Caco-2 (cell line): ENCODE results near the gene PDGFC. TPM values are rescaled to one million over a fixed set of nuclear protein-coding genes. Genes with fewer than 3 reads are reported as not detected.

ENCODE experiments used
- BruUV-seq: library from RNA; stranded (reverse); fragments of 400-500 nt; replicated peaks from 2 replicates; lab custom pipeline; 2021; lab: Mats Ljungman, UMichigan
- CTCF ChIA-PET: fragments of 300-600 bp; sonication (Branson Sonifier 250); formaldehyde crosslinking; loops from one replicate; lab custom pipeline; 2022; ENCODE audit warnings: antibody characterized with exemption; lab: Charles Lee
- POLR2A ChIA-PET: fragments of 300-600 bp; sonication (Branson Sonifier 250); formaldehyde crosslinking; loops from one replicate; lab custom pipeline; 2022; ENCODE audit warnings: antibody characterized with exemption; lab: Charles Lee
- DNase-seq, 2 experiments: peaks; one replicate each; pipeline versions ENCODE4 v3.0.0 to v3.0.0-alpha.2; 2020 to 2022
- H3K27me3 ChIP-seq: replicated peaks from 2 replicates; pipeline ENCODE4 v1.6.0; 2011; ENCODE audit warnings: low read length; ENCODE audit not compliant: control insufficient read depth, insufficient read depth
- H3K36me3 ChIP-seq: 2 replicates; pipeline ENCODE4 v1.5.1; 2011; ENCODE audit warnings: low read length; ENCODE audit not compliant: control insufficient read depth, insufficient read depth
- H3K4me1 ChIP-seq: fragments of 250-450 bp; sonication (Bioruptor Pico); 2 replicates; pipeline ENCODE4 v1.5.1; 2020; ENCODE audit warnings: mild to moderate bottlenecking
- H3K4me3 ChIP-seq: 2 replicates; pipeline ENCODE4 v1.5.1; 2011; ENCODE audit warnings: low read depth, mild to moderate bottlenecking, control low read depth, low read length
- H3K9me3 ChIP-seq: fragments of 250-450 bp; sonication (Bioruptor Pico); 2 replicates; pipeline ENCODE4 v1.5.1; 2020; ENCODE audit warnings: mild to moderate bottlenecking, moderate library complexity
- H3K27ac Mint-ChIP-seq: one replicate; pipeline ENCODE4 v1.8.0; 2022; ENCODE audit warnings: mixed read lengths; ENCODE audit not compliant: unreplicated experiment
- H3K27me3 Mint-ChIP-seq: one replicate; pipeline ENCODE4 v1.8.0; 2022; ENCODE audit warnings: mixed read lengths; ENCODE audit not compliant: insufficient read depth, unreplicated experiment
- H3K36me3 Mint-ChIP-seq: one replicate; pipeline ENCODE4 v1.8.0; 2022; ENCODE audit warnings: mild to moderate bottlenecking, mixed read lengths; ENCODE audit not compliant: insufficient read depth, unreplicated experiment
- H3K4me1 Mint-ChIP-seq: one replicate; pipeline ENCODE4 v1.8.0; 2022; ENCODE audit warnings: low read depth, mixed read lengths; ENCODE audit not compliant: unreplicated experiment
- H3K4me3 Mint-ChIP-seq: one replicate; pipeline ENCODE4 v1.8.0; 2022; ENCODE audit warnings: mild to moderate bottlenecking, moderate library complexity, mixed read lengths; ENCODE audit not compliant: unreplicated experiment
- H3K9me3 Mint-ChIP-seq: one replicate; pipeline ENCODE4 v1.8.0; 2022; ENCODE audit warnings: mixed read lengths; ENCODE audit not compliant: unreplicated experiment
- intact Hi-C: fragments of 100-400 bp; cut with micrococcal nuclease; formaldehyde crosslinking; loops from one replicate; pipeline ENCODE4 v1.10.0; 2022; ENCODE audit not compliant: unreplicated experiment
- total RNA-seq: library from RNA; stranded (reverse); gene quantifications from 2 replicates; pipeline ENCODE4 v1.2.3, GENCODE V29; 2022
- TF ChIP-seq, protein P1 (sequence below), 2 experiments: fragments of 200-600 bp in 1 of 2; IDR thresholded peaks; 1 replicate in 1 of 2; 2 replicates in 1 of 2; pipeline versions ENCODE4 v1.5.1 to v1.8.0; 2011 to 2022; ENCODE audit warnings: antibody characterized with exemption in 1 of 2, control low read depth in 1 of 2, inconsistent platforms in 1 of 2, low read depth in 1 of 2, low read length in 1 of 2, mild to moderate bottlenecking in 1 of 2, moderate library complexity in 1 of 2; ENCODE audit not compliant: insufficient read depth in 1 of 2, severe bottlenecking in 1 of 2, unreplicated experiment in 1 of 2

Gene PDGFC
- total RNA-seq, 1 experiment from 2014 or later = 9.5 TPM

DNA sequence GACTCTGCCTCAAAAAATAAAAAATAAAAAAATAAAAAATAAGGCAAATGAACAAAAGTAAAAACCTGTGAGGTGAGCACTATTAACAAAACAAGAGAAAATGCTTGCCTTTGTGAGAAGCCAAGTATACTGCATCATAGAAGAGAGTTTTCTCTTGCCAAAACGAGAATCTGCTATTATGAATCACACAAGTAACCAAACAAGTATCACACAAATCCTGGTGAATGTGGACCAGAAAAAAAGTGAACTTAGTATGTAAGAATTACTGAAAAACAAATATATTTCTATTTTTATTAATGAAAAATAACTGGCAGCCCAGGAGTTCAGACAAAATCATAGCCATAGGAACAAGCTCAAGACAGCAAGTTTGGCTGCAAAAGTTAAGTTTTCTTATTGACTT lies 193.5 kb downstream of the PDGFC start:
- Histone ChIP-seq H3K4me1 (no peaks in the 10 kb centered on the region; the same call in 1 of the 2 replicates), H3K4me3 (no peak overlapping the region), H3K27me3 (no peaks in the 10 kb centered on the region), H3K9me3 (no peaks in the 10 kb centered on the region), H3K36me3 (no peaks in the 10 kb centered on the region)
- no peak overlapping the region for H3K4me3 Mint-ChIP-seq
- no peaks in the 10 kb centered on the region for H3K27me3 Mint-ChIP-seq
- peaks cover 17% of the 10 kb centered on the region for H3K4me1 Mint-ChIP-seq
- no peak overlapping the region for H3K27ac Mint-ChIP-seq
- no TSS peak for BruUV-seq
- no peaks in the 10 kb centered on the region for H3K36me3 Mint-ChIP-seq
- TF ChIP-seq, protein P1, sequence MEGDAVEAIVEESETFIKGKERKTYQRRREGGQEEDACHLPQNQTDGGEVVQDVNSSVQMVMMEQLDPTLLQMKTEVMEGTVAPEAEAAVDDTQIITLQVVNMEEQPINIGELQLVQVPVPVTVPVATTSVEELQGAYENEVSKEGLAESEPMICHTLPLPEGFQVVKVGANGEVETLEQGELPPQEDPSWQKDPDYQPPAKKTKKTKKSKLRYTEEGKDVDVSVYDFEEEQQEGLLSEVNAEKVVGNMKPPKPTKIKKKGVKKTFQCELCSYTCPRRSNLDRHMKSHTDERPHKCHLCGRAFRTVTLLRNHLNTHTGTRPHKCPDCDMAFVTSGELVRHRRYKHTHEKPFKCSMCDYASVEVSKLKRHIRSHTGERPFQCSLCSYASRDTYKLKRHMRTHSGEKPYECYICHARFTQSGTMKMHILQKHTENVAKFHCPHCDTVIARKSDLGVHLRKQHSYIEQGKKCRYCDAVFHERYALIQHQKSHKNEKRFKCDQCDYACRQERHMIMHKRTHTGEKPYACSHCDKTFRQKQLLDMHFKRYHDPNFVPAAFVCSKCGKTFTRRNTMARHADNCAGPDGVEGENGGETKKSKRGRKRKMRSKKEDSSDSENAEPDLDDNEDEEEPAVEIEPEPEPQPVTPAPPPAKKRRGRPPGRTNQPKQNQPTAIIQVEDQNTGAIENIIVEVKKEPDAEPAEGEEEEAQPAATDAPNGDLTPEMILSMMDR (IDR thresholded peaks at IDR 0.05; ENCODE audit: insufficient read depth in 1 of 2, low read depth in 1 of 2, low read length in 1 of 2, severe bottlenecking in 1 of 2, unreplicated experiment in 1 of 2) = no peak
- CTCF ChIA-PET = no interaction called here
- no peak for DNase-seq
- intact Hi-C loops = no loop called here
- H3K9me3 Mint-ChIP-seq = no peaks in the 10 kb centered on the region
- POLR2A ChIA-PET = no interaction called here

DNA sequence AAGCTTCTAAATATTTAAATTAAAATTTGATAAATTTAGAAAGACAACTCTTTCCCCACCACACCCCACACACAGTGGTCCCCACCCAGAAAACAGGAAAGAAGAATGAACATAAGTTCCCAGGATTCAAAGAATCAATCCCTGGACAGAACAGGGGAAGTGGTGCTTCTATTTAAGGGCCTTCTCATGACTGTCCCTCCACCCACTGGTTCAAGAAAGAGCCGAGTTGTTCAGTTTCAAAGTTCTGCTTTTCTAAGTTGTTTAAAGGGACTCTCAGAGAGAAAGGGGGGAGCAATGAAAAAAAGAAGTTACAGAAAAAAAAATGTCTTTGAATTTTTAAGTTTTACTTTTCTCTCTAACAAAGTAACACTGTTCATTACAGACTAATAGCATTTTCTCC lies 195.8 kb downstream of the PDGFC start:
- Mint-ChIP-seq H3K27me3 (no peaks in the 10 kb centered on the region), H3K4me1 (peaks cover 12% of the 10 kb centered on the region), H3K9me3 (no peaks in the 10 kb centered on the region), H3K36me3 (no peaks in the 10 kb centered on the region), H3K27ac (no peak overlapping the region), H3K4me3 (no peak overlapping the region)
- POLR2A ChIA-PET = no interaction called here
- Histone ChIP-seq H3K27me3 (no peaks in the 10 kb centered on the region), H3K9me3 (no peaks in the 10 kb centered on the region), H3K4me3 (no peak overlapping the region), H3K4me1 (no peaks in the 10 kb centered on the region; the same call in 1 of the 2 replicates), H3K36me3 (no peaks in the 10 kb centered on the region)
- intact Hi-C loops = no loop called here
- TF ChIP-seq, protein P1 (IDR thresholded peaks at IDR 0.05; ENCODE audit: insufficient read depth in 1 of 2, low read depth in 1 of 2, low read length in 1 of 2, severe bottlenecking in 1 of 2, unreplicated experiment in 1 of 2) = no peak
- no TSS peak for BruUV-seq
- DNase-seq = no peak
- CTCF ChIA-PET = no interaction called here

DNA sequence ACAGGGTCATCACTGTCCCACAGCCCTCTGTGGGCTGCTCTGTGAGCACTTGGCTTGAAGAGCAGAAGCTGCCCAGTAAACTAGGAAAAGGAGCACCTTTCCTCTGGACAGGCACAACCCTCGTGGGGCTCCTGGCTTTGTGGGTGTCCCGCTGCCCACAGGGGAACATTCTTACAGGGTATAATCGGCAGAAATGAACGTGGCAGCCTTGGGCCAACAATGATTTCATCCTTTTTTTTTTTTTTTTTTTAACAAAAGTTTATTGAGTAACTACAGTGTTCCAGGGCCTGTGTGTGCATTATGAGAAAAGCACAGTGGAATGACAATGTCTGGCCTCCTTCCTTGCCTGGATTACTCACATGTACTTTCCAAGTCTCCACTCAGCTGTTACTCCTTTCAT lies 197.2 kb downstream of the PDGFC start:
- H3K4me1 ChIP-seq = no peaks in the 10 kb centered on the region
- ChIA-PET POLR2A (no interaction called here), CTCF (no interaction called here)
- no peak overlapping the region for H3K4me3 ChIP-seq
- TF ChIP-seq, protein P1 (IDR thresholded peaks at IDR 0.05; ENCODE audit: insufficient read depth in 1 of 2, low read depth in 1 of 2, low read length in 1 of 2, severe bottlenecking in 1 of 2, unreplicated experiment in 1 of 2) = no peak
- Mint-ChIP-seq H3K36me3 (no peaks in the 10 kb centered on the region), H3K27ac (no peak overlapping the region), H3K9me3 (no peaks in the 10 kb centered on the region), H3K4me3 (no peak overlapping the region), H3K27me3 (no peaks in the 10 kb centered on the region), H3K4me1 (peaks cover 10% of the 10 kb centered on the region)
- no peaks in the 10 kb centered on the region for H3K36me3 ChIP-seq
- intact Hi-C loops = no loop called here
- no peaks in the 10 kb centered on the region for H3K27me3 ChIP-seq
- no TSS peak for BruUV-seq
- no peak for DNase-seq
- no peaks in the 10 kb centered on the region for H3K9me3 ChIP-seq
